GM13977 (cell line): ENCODE measurements around the gene GFI1B.
"Not testable (repeated sequence)": the region's sequence is repeated elsewhere in the genome, so short reads cannot be mapped to it uniquely, and the experiment has no call there.

Source experiments
- DNase-seq: peaks from one replicate; pipeline ENCODE4 v3.0.0; 2012; ENCODE audit warnings: low spot score
- CTCF ChIP-seq: IDR thresholded peaks from 2 replicates; pipeline ENCODE4 v1.5.1; 2012; ENCODE audit warnings: mild to moderate bottlenecking, control low read depth; ENCODE audit not compliant: insufficient read depth; ENCODE audit errors: extremely low read depth, missing control alignments
- in situ Hi-C: fragments of 300-500 bp; cut with MboI; formaldehyde crosslinking; loops from one replicate; pipeline ENCODE4 v1.12.0; 2022; ENCODE audit warnings: low sequenced_read_pairs, low pct_unique_long_range_greater_than_20kb, mixed read lengths, inconsistent platforms; ENCODE audit not compliant: unreplicated experiment

Gene GFI1B

GRCh38 chr9:132989414-132989996, 11.0 kb downstream of the GFI1B start:
- no peak for TF ChIP-seq CTCF
- in situ Hi-C loops, result no loop called here

GRCh38 chr9:132989998-132990557, 11.6 kb downstream of the GFI1B start:
- DNase-seq, in situ Hi-C loops: not testable (repeated sequence)

More at GRCh38 chr9:132989414-132989996, 11.0 kb downstream of the GFI1B start:
- no peak for DNase-seq

- in situ Hi-C loops, result no loop called here
- DNase-seq, result no peak
- no peak for TF ChIP-seq CTCF
Observed at GRCh38 chr9:132990781-132991180, 12.3 kb downstream of the GFI1B start.

- no peak for TF ChIP-seq CTCF
- DNase-seq, result no peak
- in situ Hi-C loops, result no loop called here
Observed at GRCh38 chr9:132991351-132992300, 13.1 kb downstream of the GFI1B start.

- in situ Hi-C loops, result no loop called here
- no peak for DNase-seq
- TF ChIP-seq CTCF, result no peak
Observed at GRCh38 chr9:132993511-132993939, 15.0 kb downstream of the GFI1B start.

GRCh38 chr9:132994410-132995120, 16.1 kb downstream of the GFI1B start:
- in situ Hi-C loops, result no loop called here
- TF ChIP-seq CTCF, result no peak
- DNase-seq, result peak; percentile 63
